GM23338 (cell line): Measurements from ENCODE around the gene NCOA7.

Source experiments
- CREB1 ChIP-seq: fragments of 250-450 bp; sonication (Bioruptor Pico); IDR thresholded peaks from 2 replicates; pipeline ENCODE4 v1.5.0; 2020; ENCODE audit warnings: low read depth, mild to moderate bottlenecking, moderate library complexity
- CTCF ChIP-seq, 2 experiments: fragments of 200-600 bp in 1 of 2; sonication (generic) in 1 of 2; conservative IDR thresholded peaks; 2 replicates each; pipeline versions ENCODE4 v1.5.1 to v1.6.1; 2016 to 2017; ENCODE audit warnings: antibody characterized with exemption in 2 of 2, low read depth in 2 of 2, mild to moderate bottlenecking in 2 of 2, moderate library complexity in 1 of 2
- ETS1 ChIP-seq: IDR thresholded peaks from 2 replicates; pipeline ENCODE4 v1.6.1; 2016; ENCODE audit warnings: antibody characterized with exemption
- EZH2 ChIP-seq: fragments of 200-600 bp; sonication (generic); IDR thresholded peaks from one replicate; pipeline ENCODE4 v1.8.0; 2017; ENCODE audit warnings: antibody characterized with exemption, mild to moderate bottlenecking, low read depth; ENCODE audit not compliant: unreplicated experiment
- EZH2phosphoT487 ChIP-seq: fragments of 200-600 bp; sonication (generic); IDR thresholded peaks from one replicate; pipeline ENCODE4 v1.8.1; 2018; ENCODE audit warnings: antibody characterized with exemption; ENCODE audit not compliant: unreplicated experiment
- JUNB ChIP-seq: IDR thresholded peaks from one replicate; pipeline ENCODE4 v1.6.1; 2016; ENCODE audit warnings: antibody characterized with exemption; ENCODE audit not compliant: unreplicated experiment
- NANOG ChIP-seq: IDR thresholded peaks from 2 replicates; pipeline ENCODE4 v1.6.1; 2016; ENCODE audit warnings: antibody characterized with exemption, borderline replicate concordance
- POLR2AphosphoS5 ChIP-seq: IDR thresholded peaks from 2 replicates; pipeline ENCODE4 v1.6.1; 2016; ENCODE audit warnings: antibody characterized with exemption, low read depth
- REST ChIP-seq: IDR thresholded peaks from one replicate; pipeline ENCODE4 v1.6.1; 2018; ENCODE audit warnings: antibody characterized with exemption; ENCODE audit not compliant: unreplicated experiment
- STAT1 ChIP-seq: IDR thresholded peaks from one replicate; pipeline ENCODE4 v1.6.1; 2016; ENCODE audit warnings: antibody characterized with exemption; ENCODE audit not compliant: unreplicated experiment
- ZNF114 ChIP-seq: fragments of 250-450 bp; sonication (Bioruptor Pico); IDR thresholded peaks from 2 replicates; pipeline ENCODE4 v1.5.0; 2020; ENCODE audit warnings: mild to moderate bottlenecking, moderate library complexity
- ZNF331 ChIP-seq: fragments of 250-450 bp; sonication (Bioruptor Pico); IDR thresholded peaks from 2 replicates; pipeline ENCODE4 v1.5.0; 2020; ENCODE audit warnings: low read depth, mild to moderate bottlenecking, moderate library complexity

- TF ChIP-seq CTCF (conservative IDR thresholded peaks at IDR 0.05; ENCODE audit: low read depth in 2 of 2) (no peak), EZH2 (no peak), REST (no peak), EZH2phosphoT487 (no peak), ETS1 (no peak), JUNB (no peak), POLR2AphosphoS5 (no peak), CREB1 (no peak), STAT1 (no peak), ZNF331 (CRISPR knock-in tag) (no peak), ZNF114 (CRISPR knock-in tag) (no peak), NANOG (no peak)
These were observed 13.5 kb downstream of the NCOA7 start for GRCh38 chr6:125804264-125804663.
